ENCODE measurements around the gene CRAMP1. TPM values are rescaled to one million over a fixed set of nuclear protein-coding genes. Genes with fewer than 3 reads are reported as not detected.

CRAMP1 gene
- total RNA-seq, 3 donors from 2014 or later: 15.7 to 27.4 (median 20.6) TPM

- no peak for TF ChIP-seq CTCF (IDR thresholded peaks at IDR 0.05)
- H3K4me3 ChIP-seq: no peak overlapping the region
- peaks cover 18% of the 10 kb centered on the region for H3K4me1 ChIP-seq (ENCODE audit: low read depth)
- ATAC-seq (no peak), DNase-seq (no peak)
- no peaks in the 10 kb centered on the region for H3K9me3 ChIP-seq
- no peaks in the 10 kb centered on the region for H3K36me3 ChIP-seq (ENCODE audit: low read depth)
- intact Hi-C loops (cut with DNase I, micrococcal nuclease): no loop called here
Observed at GRCh38 chr16:1726661-1727502, 114.7 kb downstream of the CRAMP1 start.

Other genes with a start within 250 kb of the CRAMP1 start
- gene UNKL, start 197.7 kb upstream of the CRAMP1 start, total RNA-seq: 10 to 100 TPM; 16.2 to 36.5 (median 28.2) TPM
- gene UQCC4, start 191.6 kb upstream of the CRAMP1 start, total RNA-seq: 10 to 100 TPM; 10.3 to 14.4 (median 11.0) TPM
- gene PERCC1, start 181.3 kb upstream of the CRAMP1 start, total RNA-seq: under 1 TPM in 1 of 3 donors, not detected in 2; 0.34 TPM
- gene CCDC154, start 167.8 kb upstream of the CRAMP1 start, total RNA-seq: 1 to 10 TPM in 2 of 3 donors, under 1 TPM in 1; 0.43 to 2.4 (median 1.1) TPM
- gene CLCN7, start 137.3 kb upstream of the CRAMP1 start, total RNA-seq: 10 to 100 TPM; 59.3 to 98.1 (median 59.8) TPM
- gene PTX4, start 123.4 kb upstream of the CRAMP1 start, total RNA-seq: not detected
- gene TELO2, start 119.0 kb upstream of the CRAMP1 start, total RNA-seq: 10 to 100 TPM; 32.2 to 41.6 (median 37.8) TPM
- gene TMEM204, start 78.7 kb upstream of the CRAMP1 start, total RNA-seq: 10 to 100 TPM in 1 of 3 donors, 1 to 10 TPM in 2; 3.4 to 10.3 (median 5.0) TPM
- gene IFT140, start 288 bp upstream of the CRAMP1 start, total RNA-seq: 10 to 100 TPM; 16.6 to 22.7 (median 17.1) TPM
- 10 to 100 TPM; 44.0 to 58.5 (median 57.3) TPM for gene JPT2, start 65.9 kb downstream of the CRAMP1 start, total RNA-seq
- gene MAPK8IP3, start 93.8 kb downstream of the CRAMP1 start, total RNA-seq: 10 to 100 TPM; 76.2 to 82.5 (median 79.4) TPM
- gene NME3, start 159.2 kb downstream of the CRAMP1 start, total RNA-seq: 10 to 100 TPM; 49.1 to 66.0 (median 56.0) TPM
- gene EME2, start 160.4 kb downstream of the CRAMP1 start, total RNA-seq: 10 to 100 TPM; 18.4 to 43.1 (median 24.7) TPM
- 100 to 1,000 TPM in 1 of 3 donors, 10 to 100 TPM in 2; 89.1 to 107 (median 91.0) TPM for gene MRPS34, start 160.8 kb downstream of the CRAMP1 start, total RNA-seq
- 10 to 100 TPM; 39.7 to 56.5 (median 52.2) TPM for gene SPSB3, start 170.2 kb downstream of the CRAMP1 start, total RNA-seq
- gene NUBP2, start 170.6 kb downstream of the CRAMP1 start, total RNA-seq: 10 to 100 TPM; 32.1 to 43.1 (median 39.3) TPM
- gene IGFALS, start 181.3 kb downstream of the CRAMP1 start, total RNA-seq: 1 to 10 TPM in 2 of 3 donors, under 1 TPM in 1; 0.51 to 1.9 (median 1.8) TPM
- 10 to 100 TPM; 63.4 to 94.8 (median 68.0) TPM for gene HAGH, start 214.5 kb downstream of the CRAMP1 start, total RNA-seq
- 10 to 100 TPM; 31.4 to 59.6 (median 54.6) TPM for gene FAHD1, start 214.8 kb downstream of the CRAMP1 start, total RNA-seq

Measured in mucosa of descending colon (tissue), 3 donors.